OCI-LY1 (cell line): ENCODE data around the gene RWDD4.

Source experiments
- EZH2 ChIP-seq: fragments of 200-600 bp; sonication (generic), shearing (Covaris generic); IDR thresholded peaks from 2 replicates; pipeline ENCODE4 v1.8.0; 2017; ENCODE audit warnings: borderline replicate concordance, mixed run types, mild to moderate bottlenecking, antibody characterized with exemption, low read length, moderate library complexity, mixed read lengths
- TF ChIP-seq, protein P1 (sequence below): fragments of 200-600 bp; sonication (generic), shearing (Covaris generic); IDR thresholded peaks from 2 replicates; pipeline ENCODE4 v1.5.1; 2017; ENCODE audit warnings: mild to moderate bottlenecking, antibody characterized with exemption, low read length, moderate library complexity, mixed read lengths

DNA sequence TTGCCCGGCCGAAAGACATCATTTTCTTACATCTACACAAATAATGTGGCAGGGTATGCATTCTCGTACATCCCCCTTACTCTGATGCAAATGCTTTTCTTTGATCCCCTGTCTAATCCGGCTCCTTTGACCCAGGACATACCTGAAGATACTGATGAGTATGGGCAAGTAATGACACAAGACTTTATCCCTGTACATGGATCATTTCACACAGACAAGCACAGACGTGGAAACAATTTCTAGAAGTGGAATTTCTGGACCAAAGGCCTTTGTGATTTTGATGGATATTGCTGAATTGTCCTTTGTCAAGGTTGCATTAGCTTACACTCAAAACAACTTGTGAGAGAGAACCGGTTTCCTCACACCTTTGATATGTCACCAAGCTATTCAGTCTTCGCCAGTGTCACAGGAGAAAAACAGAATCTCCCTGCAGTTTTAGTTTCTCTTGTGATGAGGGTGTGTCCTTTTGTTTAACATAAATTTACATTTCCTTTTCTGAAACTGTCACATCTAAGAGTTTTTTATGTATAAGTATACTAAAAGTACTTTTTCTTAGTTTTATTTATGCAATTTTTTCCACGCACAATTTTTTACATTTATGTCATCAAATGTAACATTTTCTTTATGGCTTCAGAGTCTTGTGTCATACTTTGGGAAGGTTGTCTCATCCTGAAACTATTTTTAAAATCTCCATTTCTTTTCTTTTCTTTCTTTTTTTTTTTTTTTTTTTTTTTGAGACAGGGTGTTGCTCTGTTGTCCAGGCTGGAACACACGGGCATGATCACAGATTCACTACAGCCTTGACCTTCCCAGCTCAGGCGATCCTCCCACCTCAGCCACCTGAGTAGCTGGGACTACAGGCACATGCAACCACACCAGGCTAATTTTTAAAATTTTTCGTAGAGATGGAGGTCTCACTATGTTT lies 25.2 kb downstream of the RWDD4 start:
- TF ChIP-seq, protein P1, sequence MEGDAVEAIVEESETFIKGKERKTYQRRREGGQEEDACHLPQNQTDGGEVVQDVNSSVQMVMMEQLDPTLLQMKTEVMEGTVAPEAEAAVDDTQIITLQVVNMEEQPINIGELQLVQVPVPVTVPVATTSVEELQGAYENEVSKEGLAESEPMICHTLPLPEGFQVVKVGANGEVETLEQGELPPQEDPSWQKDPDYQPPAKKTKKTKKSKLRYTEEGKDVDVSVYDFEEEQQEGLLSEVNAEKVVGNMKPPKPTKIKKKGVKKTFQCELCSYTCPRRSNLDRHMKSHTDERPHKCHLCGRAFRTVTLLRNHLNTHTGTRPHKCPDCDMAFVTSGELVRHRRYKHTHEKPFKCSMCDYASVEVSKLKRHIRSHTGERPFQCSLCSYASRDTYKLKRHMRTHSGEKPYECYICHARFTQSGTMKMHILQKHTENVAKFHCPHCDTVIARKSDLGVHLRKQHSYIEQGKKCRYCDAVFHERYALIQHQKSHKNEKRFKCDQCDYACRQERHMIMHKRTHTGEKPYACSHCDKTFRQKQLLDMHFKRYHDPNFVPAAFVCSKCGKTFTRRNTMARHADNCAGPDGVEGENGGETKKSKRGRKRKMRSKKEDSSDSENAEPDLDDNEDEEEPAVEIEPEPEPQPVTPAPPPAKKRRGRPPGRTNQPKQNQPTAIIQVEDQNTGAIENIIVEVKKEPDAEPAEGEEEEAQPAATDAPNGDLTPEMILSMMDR: no peak
- no peak for TF ChIP-seq EZH2
